ENCODE results near the gene TBC1D19. TPM values are rescaled to one million over a fixed set of nuclear protein-coding genes. Genes with fewer than 3 reads are reported as not detected.
"Not testable (repeated sequence)": the region's sequence is repeated elsewhere in the genome, so short reads cannot be mapped to it uniquely, and the experiment has no call there.

TBC1D19 gene
- total and polyA plus RNA-seq, 9 of the 15 experiments (the other 6 are each of a cell fraction or from before 2014, with no cell fraction given), result 0.73 to 5.6 (median 3.7) TPM

GRCh38 chr4:26548379-26548778 is 35.5 kb upstream of the TBC1D19 start:
- H3K4me1 ChIP-seq (replicated peaks in 1 of 2; ENCODE audit: control insufficient read depth in 2 of 2, insufficient read depth in 2 of 2, low read length in 2 of 2); FAIRE-seq; H2AFZ ChIP-seq (ENCODE audit: low read depth, low read length); DNase-seq (ENCODE audit: extremely low read depth in 1 of 4, low spot score in 3 of 4); H3K9ac ChIP-seq (ENCODE audit: insufficient read depth in 1 of 2, low read depth in 2 of 2, low read length in 2 of 2); H3K27me3 ChIP-seq (ENCODE audit: control insufficient read depth in 2 of 2, insufficient read depth in 2 of 2, low read length in 2 of 2); H3K9me3 ChIP-seq (replicated peaks; ENCODE audit: control insufficient read depth, insufficient read depth, low read depth, low read length); in situ Hi-C loops (cut with MboI); CTCF ChIA-PET (ENCODE audit: low intra/inter-chr PET ratio); H3K36me3 ChIP-seq (ENCODE audit: control insufficient read depth, insufficient read depth, low read length); H3K4me2 ChIP-seq (ENCODE audit: insufficient read depth, low read length); ATAC-seq; BruUV-seq (replicated peaks); H3K4me3 ChIP-seq; H3K9me1 ChIP-seq (ENCODE audit: control insufficient read depth, insufficient read depth, low read length); intact Hi-C loops (cut with micrococcal nuclease); H3K27ac ChIP-seq (ENCODE audit: extremely low read depth, low read depth, low read length); H3K79me2 ChIP-seq (ENCODE audit: control insufficient read depth, insufficient read depth, low read length); H4K20me1 ChIP-seq (replicated peaks; ENCODE audit: control insufficient read depth, insufficient read depth, low read length): not testable (repeated sequence)
- POLR2A ChIA-PET, result interaction anchor here (0.6 kb wide), 1 partner anchor 78 kb away, joined by 3 read pairs; no protein-coding TSS in a partner anchor
- WGBS (ENCODE audit: insufficient coverage, low coverage, missing lambda C conversion rate), result 0% methylated on average over 1 of the region's 1 CpG

GRCh38 chr4:26557164-26557563 is 26.7 kb upstream of the TBC1D19 start:
- ATAC-seq, result no peak
- DNase-seq (ENCODE audit: extremely low read depth in 1 of 4, low spot score in 3 of 4), result no peak
- Histone ChIP-seq H2AFZ (ENCODE audit: low read depth, low read length) (no peak overlapping the region), H3K4me1 (replicated peaks in 1 of 2; ENCODE audit: control insufficient read depth in 2 of 2, insufficient read depth in 2 of 2, low read length in 2 of 2) (no peaks in the 10 kb centered on the region), H4K20me1 (replicated peaks; ENCODE audit: control insufficient read depth, insufficient read depth, low read length) (no peaks in the 10 kb centered on the region), H3K9ac (ENCODE audit: insufficient read depth in 1 of 2, low read depth in 2 of 2, low read length in 2 of 2) (no peak overlapping the region), H3K79me2 (ENCODE audit: control insufficient read depth, insufficient read depth, low read length) (no peaks in the 10 kb centered on the region), H3K4me2 (ENCODE audit: insufficient read depth, low read length) (no peak overlapping the region), H3K9me3 (replicated peaks; ENCODE audit: control insufficient read depth, insufficient read depth, low read depth, low read length) (no peaks in the 10 kb centered on the region), H3K27me3 (ENCODE audit: control insufficient read depth in 2 of 2, insufficient read depth in 2 of 2, low read length in 2 of 2) (no peaks in the 10 kb centered on the region), H3K9me1 (ENCODE audit: control insufficient read depth, insufficient read depth, low read length) (no peaks in the 10 kb centered on the region), H3K4me3 (no peak overlapping the region), H3K36me3 (ENCODE audit: control insufficient read depth, insufficient read depth, low read length) (no peaks in the 10 kb centered on the region), H3K27ac (ENCODE audit: extremely low read depth, low read depth, low read length) (no peak overlapping the region)
- no TSS peak for BruUV-seq (replicated peaks)
- in situ Hi-C loops (cut with MboI) (no loop called here), intact Hi-C loops (cut with micrococcal nuclease) (no loop called here)
- TF ChIP-seq ZNF699 (CRISPR knock-in tag; IDR thresholded peaks at IDR 0.05; ENCODE audit: insufficient replicate concordance), result no peak
- TF ChIP-seq SNIP1 (IDR thresholded peaks at IDR 0.05; ENCODE audit: low read depth), result no peak
- no peak for TF ChIP-seq HNRNPL (IDR thresholded peaks at IDR 0.05; ENCODE audit: low read depth, low read length)
- TF ChIP-seq PHF20 (IDR thresholded peaks at IDR 0.05; ENCODE audit: partially characterized antibody), result no peak
- TF ChIP-seq RB1 (IDR thresholded peaks at IDR 0.05; ENCODE audit: low read depth), result no peak
- no peak for FAIRE-seq
- ChIA-PET POLR2A (interaction anchor here (0.6 kb wide), 1 partner anchor 105 kb away, joined by 3 read pairs; no protein-coding TSS in a partner anchor), CTCF (ENCODE audit: low intra/inter-chr PET ratio) (no interaction called here)
